Neural cell (in vitro differentiated cells): ENCODE measurements around the gene SWAP70.

Experiments used
- CTCF ChIP-seq: fragments of 450-650 bp; IDR thresholded peaks from 2 replicates; pipeline ENCODE4 v1.5.1; 2014; ENCODE audit warnings: antibody characterized with exemption, mild to moderate bottlenecking, moderate library complexity; ENCODE audit not compliant: poor library complexity, severe bottlenecking
- EP300 ChIP-seq: fragments of 450-650 bp; conservative IDR thresholded peaks from 2 replicates; pipeline ENCODE4 v1.6.1; 2014; ENCODE audit warnings: antibody characterized with exemption, mild to moderate bottlenecking, moderate library complexity; ENCODE audit not compliant: poor library complexity, severe bottlenecking
- EZH2 ChIP-seq: fragments of 200-600, 300-800 bp; shearing (Covaris generic), sonication (generic); IDR thresholded peaks from 2 replicates; pipeline ENCODE4 v1.6.1; 2014; ENCODE audit warnings: antibody characterized with exemption, low read length, borderline replicate concordance, mild to moderate bottlenecking; ENCODE audit not compliant: insufficient read depth, poor library complexity, severe bottlenecking
- POLR2AphosphoS5 ChIP-seq: IDR thresholded peaks from 2 replicates; pipeline ENCODE4 v1.6.1; 2012
- RAD21 ChIP-seq: fragments of 450-650 bp; conservative IDR thresholded peaks from 2 replicates; pipeline ENCODE4 v1.6.1; 2014; ENCODE audit warnings: antibody characterized with exemption, mild to moderate bottlenecking, moderate library complexity
- SMC3 ChIP-seq: fragments of 450-650 bp; conservative IDR thresholded peaks from 2 replicates; pipeline ENCODE4 v1.6.1; 2014; ENCODE audit warnings: antibody characterized with exemption, mild to moderate bottlenecking, moderate library complexity; ENCODE audit not compliant: poor library complexity
- TAF1 ChIP-seq: IDR thresholded peaks from 2 replicates; pipeline ENCODE4 v1.6.1; 2012; ENCODE audit warnings: low read depth

DNA sequence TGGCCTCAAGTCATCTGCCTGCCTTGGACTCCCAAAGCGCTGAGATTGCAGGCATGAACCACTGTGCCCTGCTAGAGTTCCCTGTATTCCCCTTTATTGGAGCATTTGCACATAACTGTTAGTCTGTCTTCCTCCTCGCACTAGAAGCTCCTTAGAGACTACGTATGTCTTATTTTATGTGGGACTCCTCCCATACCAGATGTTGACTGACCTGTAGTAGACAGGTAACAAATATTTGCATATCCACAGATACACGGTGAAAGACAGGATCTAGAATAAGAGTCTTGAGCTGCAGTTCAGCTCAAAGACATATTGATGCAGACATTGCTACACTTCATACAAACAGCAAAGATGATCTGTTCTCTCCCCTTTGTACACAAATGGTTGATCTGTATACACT lies 40.7 kb downstream of the SWAP70 start:
- TF ChIP-seq CTCF: no peak
- no peak for TF ChIP-seq EP300
- no peak for TF ChIP-seq SMC3
- no peak for TF ChIP-seq EZH2
- no peak for TF ChIP-seq RAD21
- no peak for TF ChIP-seq POLR2AphosphoS5
- TF ChIP-seq TAF1: no peak
